OCI-LY3 (cell line): ENCODE results near the gene TNK1.
"Not testable (repeated sequence)": the region's sequence is repeated elsewhere in the genome, so short reads cannot be mapped to it uniquely, and the experiment has no call there.

Experiments used
- CTCF ChIP-seq: fragments of 200-600, 300-600 bp; sonication (generic); IDR thresholded peaks from 2 replicates; pipeline ENCODE4 v1.5.1; 2014; ENCODE audit warnings: antibody characterized with exemption, low read length, low read depth
- EZH2phosphoT487 ChIP-seq: fragments of 200-600 bp; shearing (Covaris generic); IDR thresholded peaks from 2 replicates; pipeline ENCODE4 v1.6.1; 2018; ENCODE audit warnings: antibody characterized with exemption, mixed run types, low read depth

DNA sequence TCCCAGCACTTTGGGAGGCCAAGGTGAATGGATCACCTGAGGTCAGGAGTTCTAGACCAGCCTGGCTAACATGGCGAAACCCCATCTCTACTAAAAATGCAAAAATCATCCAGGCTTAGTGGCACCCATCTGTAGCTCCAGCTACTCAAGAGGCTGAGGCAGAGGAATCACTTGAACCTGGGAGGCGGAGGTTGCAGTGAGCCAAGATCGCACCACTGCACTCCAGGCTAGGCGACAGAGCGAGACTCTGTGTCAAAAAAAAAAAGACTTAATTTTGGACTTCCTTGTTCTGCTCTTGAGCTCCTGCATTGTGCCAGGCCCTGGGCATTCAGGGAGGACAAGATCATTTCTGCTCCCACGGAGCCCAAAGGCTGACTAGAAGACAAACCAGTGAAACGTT is 43.3 kb upstream of the TNK1 start:
- TF ChIP-seq CTCF, EZH2phosphoT487: not testable (repeated sequence)
